Epithelial cell of esophagus (primary cell): ENCODE data around the gene ZNF341.

Experiments used
- DNase-seq: peaks from one replicate; pipeline ENCODE4 v3.0.0; 2010; ENCODE audit warnings: low read depth
- H3K4me3 ChIP-seq: 2 replicates; pipeline ENCODE4 v1.5.1; 2011; ENCODE audit warnings: mild to moderate bottlenecking, low read length, control low read depth
- TF ChIP-seq, protein P1 (sequence below): IDR thresholded peaks from 2 replicates; pipeline ENCODE4 v1.5.1; 2011; ENCODE audit warnings: low read depth, mild to moderate bottlenecking, low read length, control low read depth, inconsistent platforms; ENCODE audit not compliant: insufficient read depth; ENCODE audit errors: missing control alignments

ZNF341 gene

GRCh38 chr20:33810885-33811775, 79.3 kb downstream of the ZNF341 start, which contains the start of gene CHMP4B:
CHMP4B (plus strand) TSS chr20:33811348; CDS start chr20:33811469, 121 bp downstream.
- TF ChIP-seq, protein P1, sequence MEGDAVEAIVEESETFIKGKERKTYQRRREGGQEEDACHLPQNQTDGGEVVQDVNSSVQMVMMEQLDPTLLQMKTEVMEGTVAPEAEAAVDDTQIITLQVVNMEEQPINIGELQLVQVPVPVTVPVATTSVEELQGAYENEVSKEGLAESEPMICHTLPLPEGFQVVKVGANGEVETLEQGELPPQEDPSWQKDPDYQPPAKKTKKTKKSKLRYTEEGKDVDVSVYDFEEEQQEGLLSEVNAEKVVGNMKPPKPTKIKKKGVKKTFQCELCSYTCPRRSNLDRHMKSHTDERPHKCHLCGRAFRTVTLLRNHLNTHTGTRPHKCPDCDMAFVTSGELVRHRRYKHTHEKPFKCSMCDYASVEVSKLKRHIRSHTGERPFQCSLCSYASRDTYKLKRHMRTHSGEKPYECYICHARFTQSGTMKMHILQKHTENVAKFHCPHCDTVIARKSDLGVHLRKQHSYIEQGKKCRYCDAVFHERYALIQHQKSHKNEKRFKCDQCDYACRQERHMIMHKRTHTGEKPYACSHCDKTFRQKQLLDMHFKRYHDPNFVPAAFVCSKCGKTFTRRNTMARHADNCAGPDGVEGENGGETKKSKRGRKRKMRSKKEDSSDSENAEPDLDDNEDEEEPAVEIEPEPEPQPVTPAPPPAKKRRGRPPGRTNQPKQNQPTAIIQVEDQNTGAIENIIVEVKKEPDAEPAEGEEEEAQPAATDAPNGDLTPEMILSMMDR, result no peak
- DNase-seq, result peak; percentile 99
- H3K4me3 ChIP-seq, result peak within 1 kb of the TSS; percentile 95

DNA sequence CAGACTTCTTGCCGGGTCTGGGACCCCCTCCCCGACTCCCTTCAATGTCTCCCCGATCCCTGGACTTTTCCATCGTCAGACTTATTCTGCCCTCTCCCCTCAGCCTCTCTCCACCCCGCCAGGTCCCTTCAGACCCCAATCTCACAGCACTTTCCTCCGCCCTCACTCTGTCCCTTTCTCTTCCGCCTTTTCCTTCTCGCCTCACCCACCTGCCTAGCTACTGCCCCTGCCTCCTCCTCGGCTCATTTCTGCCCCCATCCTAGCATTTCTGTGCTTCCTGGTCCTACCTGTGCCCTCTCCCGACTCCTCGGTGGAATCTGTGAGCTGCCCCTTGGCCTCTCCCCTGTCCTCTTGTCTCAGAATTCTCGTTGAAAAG, 80.0 kb downstream of the ZNF341 start:
- peak overlapping the region; percentile 95 for H3K4me3 ChIP-seq
- TF ChIP-seq, protein P1, result no peak
- no peak for DNase-seq

DNA sequence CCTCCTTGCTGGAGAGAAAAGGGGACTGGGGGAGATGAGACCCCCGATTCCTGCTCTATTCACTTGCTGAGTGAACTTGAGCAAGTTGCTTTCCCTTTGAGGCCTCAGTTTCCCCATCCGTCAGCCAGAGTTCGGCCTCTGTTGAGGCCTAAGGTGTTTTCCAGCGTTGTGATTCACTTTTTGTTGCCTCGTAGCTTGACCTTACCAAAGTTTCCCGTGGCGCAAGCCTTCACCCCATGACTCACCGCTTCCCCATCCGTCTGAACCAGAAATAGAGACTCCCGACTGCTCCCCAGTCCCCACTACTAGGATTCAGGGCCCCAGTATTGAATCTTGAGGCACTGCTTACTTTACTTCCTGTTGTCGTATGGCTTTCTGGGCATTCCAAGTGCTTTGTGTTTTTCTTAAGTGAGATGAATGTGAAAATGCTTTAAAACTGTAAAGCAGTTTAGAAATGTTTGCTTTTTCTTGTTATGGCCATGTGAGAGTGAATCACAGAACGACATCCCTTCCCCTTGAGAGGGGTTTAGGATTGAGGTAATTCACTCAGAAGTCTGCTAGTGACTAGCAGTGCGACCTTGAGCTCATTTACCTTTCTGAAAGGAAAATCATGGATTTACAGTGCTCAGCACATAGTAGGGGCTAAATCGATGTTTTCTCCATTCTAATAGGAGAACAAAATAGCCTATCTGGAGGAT, 80.5 kb downstream of the ZNF341 start:
- DNase-seq, result peak; percentile 91
- TF ChIP-seq, protein P1, result no peak
- peak overlapping the region; percentile 95 for H3K4me3 ChIP-seq

- TF ChIP-seq, protein P1, result no peak
- DNase-seq, result peak; percentile 37
- peak overlapping the region; percentile 95 for H3K4me3 ChIP-seq
Measured at GRCh38 chr20:33812908-33813462, 81.2 kb downstream of the ZNF341 start.

GRCh38 chr20:33814238-33814712, 82.5 kb downstream of the ZNF341 start:
- DNase-seq, result no peak
- H3K4me3 ChIP-seq, result no peak overlapping the region
- TF ChIP-seq, protein P1, result no peak

GRCh38 chr20:33815671-33816070, 83.9 kb downstream of the ZNF341 start:
- TF ChIP-seq, protein P1, result no peak
- DNase-seq, result peak; percentile 58
- no peak overlapping the region for H3K4me3 ChIP-seq
